Uterus (tissue), 4 donors: Measurements from ENCODE around the gene IER2. TPM values are rescaled to one million over a fixed set of nuclear protein-coding genes. Genes with fewer than 3 reads are reported as not detected.

Experiments
- DNase-seq, 2 donors: peaks; one replicate each; pipeline ENCODE4 v3.0.0-alpha.2; 2019 to 2020
- H3K27ac ChIP-seq, 2 donors: fragments of 200-600 bp; sonication (generic); 1 replicate in 1 of 2; 2 replicates in 1 of 2; pipeline ENCODE4 v1.5.1; 2016 to 2018
- H3K27me3 ChIP-seq, 2 donors: fragments of 200-600 bp; sonication (generic); one replicate each; pipeline ENCODE4 v1.5.1; 2018 to 2019; ENCODE audit warnings: control low read depth in 1 of 2
- H3K36me3 ChIP-seq, 2 donors: fragments of 200-600 bp; sonication (generic); one replicate each; pipeline ENCODE4 v1.5.1; 2019; ENCODE audit warnings: control low read depth in 1 of 2
- H3K4me1 ChIP-seq, 2 donors: fragments of 200-600 bp; sonication (generic); one replicate each; pipeline ENCODE4 v1.5.1; 2018 to 2019; ENCODE audit warnings: control low read depth in 1 of 2
- H3K4me3 ChIP-seq, 2 donors: fragments of 200-600 bp; sonication (generic); 1 replicate in 1 of 2; 2 replicates in 1 of 2; pipeline ENCODE4 v1.5.1; 2018 to 2019; ENCODE audit warnings: mild to moderate bottlenecking in 1 of 2
- H3K9me3 ChIP-seq, 2 donors: fragments of 200-600 bp; sonication (generic); one replicate each; pipeline ENCODE4 v1.5.1; 2019; ENCODE audit warnings: control low read depth in 1 of 2
- POLR2A ChIP-seq, 2 donors: fragments of 450-650 bp; IDR thresholded peaks; one replicate each; pipeline ENCODE4 v1.6.1; 2016; ENCODE audit warnings: antibody characterized with exemption in 2 of 2, mild to moderate bottlenecking in 1 of 2, moderate library complexity in 1 of 2
- intact Hi-C: fragments of 100-400 bp; cut with DNase I; formaldehyde crosslinking; loops from one replicate; pipeline ENCODE4 v1.15.1; 2023; ENCODE audit warnings: low total_unique reads
- total RNA-seq, 4 donors: library from RNA; depleted of rRNA in 3 of 4; stranded (reverse); fragments of >200 nt in 3 of 4; gene quantifications; one replicate each; pipeline versions ENCODE4 v1.1.0 to v1.2.4, GENCODE V29; 2014 to 2023
- TF ChIP-seq, protein P1 (sequence below), 4 experiments: fragments of 200-600 bp in 2 of 4; fragments of 450-650 bp in 2 of 4; sonication (generic) in 2 of 4; IDR thresholded peaks; one replicate each; pipeline ENCODE4 v1.5.1; 2016 to 2019; ENCODE audit warnings: antibody characterized with exemption in 4 of 4, mild to moderate bottlenecking in 2 of 4, moderate library complexity in 1 of 4
- donor health status: DM: yes; HTN: yes; CAD: no.

IER2 gene
- total RNA-seq, 4 donors from 2014 or later = 15.1 to 108 (median 66.7) TPM

DNA sequence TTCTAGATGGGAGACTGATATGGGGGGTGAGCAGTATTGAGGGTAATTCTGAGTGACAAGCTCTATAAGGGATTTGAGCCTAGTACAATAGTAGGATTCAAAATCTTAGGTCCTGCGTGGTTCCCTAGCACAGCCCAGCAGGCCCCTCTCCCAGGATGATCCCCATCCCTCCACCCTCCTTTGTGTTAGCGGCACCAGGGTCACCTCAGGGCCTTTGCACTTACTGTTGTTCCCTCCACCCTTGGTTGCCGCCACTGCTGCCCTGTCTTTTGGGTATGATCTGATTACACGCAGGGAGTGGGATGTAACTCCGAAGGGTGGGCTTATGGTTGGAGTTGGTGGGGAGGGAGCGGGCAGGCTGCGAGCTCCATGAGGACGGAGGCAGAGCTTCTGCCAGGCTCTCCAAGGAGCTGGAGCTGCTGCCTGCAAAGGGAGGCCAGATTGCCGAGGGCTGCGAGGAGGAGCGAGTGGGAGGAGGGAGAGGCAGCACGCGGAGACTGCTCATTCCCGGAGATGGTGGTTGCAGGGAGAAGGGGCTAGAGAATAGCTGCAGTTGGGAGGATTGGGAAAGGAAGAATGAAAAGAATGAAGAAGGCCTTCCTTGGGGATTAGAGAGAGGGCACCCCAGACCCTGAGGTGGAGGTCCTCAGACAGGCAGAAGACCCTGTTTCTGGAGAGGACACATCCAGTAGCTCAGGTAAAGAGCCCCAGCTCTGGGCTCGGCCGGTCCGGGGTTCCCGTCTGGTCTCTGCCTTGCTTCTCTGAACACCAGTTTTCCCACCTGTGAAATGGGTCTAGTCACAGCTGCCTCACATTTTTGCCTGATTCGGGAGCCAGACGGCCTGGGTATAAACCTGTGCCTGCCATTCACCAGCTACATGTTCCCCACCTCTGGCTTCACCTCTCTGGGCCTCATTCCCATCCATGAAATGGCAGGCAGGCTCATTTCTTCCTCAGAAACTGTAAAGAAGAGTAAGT is 26.9 kb upstream of the IER2 start:
- Histone ChIP-seq H3K9me3 (no peaks in the 10 kb centered on the region), H3K27me3 (no peaks in the 10 kb centered on the region), H3K4me3 (no peak overlapping the region), H3K4me1 (peaks cover 0 to 14% of the 10 kb centered on the region in 2 donors), H3K36me3 (no peaks in the 10 kb centered on the region), H3K27ac (no peak overlapping the region)
- no peak for DNase-seq
- TF ChIP-seq POLR2A (IDR thresholded peaks at IDR 0.05) = no peak
- TF ChIP-seq, protein P1, sequence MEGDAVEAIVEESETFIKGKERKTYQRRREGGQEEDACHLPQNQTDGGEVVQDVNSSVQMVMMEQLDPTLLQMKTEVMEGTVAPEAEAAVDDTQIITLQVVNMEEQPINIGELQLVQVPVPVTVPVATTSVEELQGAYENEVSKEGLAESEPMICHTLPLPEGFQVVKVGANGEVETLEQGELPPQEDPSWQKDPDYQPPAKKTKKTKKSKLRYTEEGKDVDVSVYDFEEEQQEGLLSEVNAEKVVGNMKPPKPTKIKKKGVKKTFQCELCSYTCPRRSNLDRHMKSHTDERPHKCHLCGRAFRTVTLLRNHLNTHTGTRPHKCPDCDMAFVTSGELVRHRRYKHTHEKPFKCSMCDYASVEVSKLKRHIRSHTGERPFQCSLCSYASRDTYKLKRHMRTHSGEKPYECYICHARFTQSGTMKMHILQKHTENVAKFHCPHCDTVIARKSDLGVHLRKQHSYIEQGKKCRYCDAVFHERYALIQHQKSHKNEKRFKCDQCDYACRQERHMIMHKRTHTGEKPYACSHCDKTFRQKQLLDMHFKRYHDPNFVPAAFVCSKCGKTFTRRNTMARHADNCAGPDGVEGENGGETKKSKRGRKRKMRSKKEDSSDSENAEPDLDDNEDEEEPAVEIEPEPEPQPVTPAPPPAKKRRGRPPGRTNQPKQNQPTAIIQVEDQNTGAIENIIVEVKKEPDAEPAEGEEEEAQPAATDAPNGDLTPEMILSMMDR (IDR thresholded peaks at IDR 0.05) = no peak
- intact Hi-C loops = no loop called here

DNA sequence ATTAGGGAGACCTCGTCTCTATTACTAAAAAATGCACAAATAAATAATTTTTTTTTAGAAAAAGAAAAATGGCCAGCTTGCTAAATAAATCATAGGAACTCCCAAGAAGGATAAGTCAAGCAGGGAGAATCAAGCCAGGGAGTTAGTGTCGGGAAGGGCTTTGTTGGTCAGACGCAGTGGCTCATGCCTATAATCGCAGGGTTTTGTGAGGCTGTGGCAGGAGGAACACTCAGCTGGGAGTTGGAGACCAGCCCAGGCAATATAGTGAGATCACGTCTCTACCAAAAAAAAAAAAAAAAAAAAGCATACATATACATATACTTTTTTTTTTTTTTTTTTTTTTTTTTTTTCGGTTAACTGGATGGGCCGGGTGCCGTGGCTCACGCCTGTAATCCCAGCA is 23.2 kb upstream of the IER2 start:
- H3K9me3 ChIP-seq = no peaks in the 10 kb centered on the region
- no peaks in the 10 kb centered on the region for H3K27me3 ChIP-seq
- H3K4me3 ChIP-seq = no peak overlapping the region
- DNase-seq = no peak
- intact Hi-C loops = no loop called here
- H3K4me1 ChIP-seq = no peaks in the 10 kb centered on the region
- H3K27ac ChIP-seq = no peak overlapping the region
- TF ChIP-seq, protein P1 (IDR thresholded peaks at IDR 0.05) = no peak
- TF ChIP-seq POLR2A (IDR thresholded peaks at IDR 0.05) = no peak
- H3K36me3 ChIP-seq = no peaks in the 10 kb centered on the region

DNA sequence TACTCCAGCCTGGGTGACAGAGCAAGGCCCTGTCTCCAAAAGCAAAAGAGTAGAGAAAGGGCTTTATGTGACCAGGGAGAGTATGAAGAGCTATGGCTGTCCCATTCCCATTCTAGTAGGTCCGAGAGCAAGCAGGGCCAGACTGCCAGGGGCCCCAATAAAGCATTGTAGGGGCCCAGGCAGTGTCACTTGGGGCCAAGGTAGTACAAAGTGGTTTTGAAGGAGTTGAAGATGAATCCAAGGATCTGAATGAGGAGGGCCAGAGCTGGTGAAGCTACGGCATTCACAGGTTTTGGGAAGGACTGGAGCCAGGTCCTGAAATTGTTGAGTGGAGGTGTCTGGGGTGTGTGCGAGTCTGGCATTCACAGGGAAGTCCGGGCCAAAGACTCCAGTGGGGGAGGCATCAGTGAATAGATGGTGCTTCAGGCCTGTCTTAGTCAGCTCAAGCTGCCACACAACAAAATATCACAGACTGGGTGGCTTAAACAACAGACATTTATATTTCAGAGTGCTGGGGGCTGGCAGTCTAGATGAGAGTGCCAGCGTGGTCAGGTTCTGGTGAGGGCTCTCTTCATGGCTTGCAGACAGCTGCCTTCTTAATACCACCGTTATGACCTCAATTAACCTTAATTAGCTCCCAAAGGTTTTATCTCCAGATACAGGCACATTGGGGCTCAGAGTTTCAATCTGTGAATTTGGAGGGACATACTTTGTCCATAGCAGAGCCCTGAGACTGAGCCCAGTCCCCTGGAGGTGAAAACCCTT is 22.2 kb upstream of the IER2 start:
- DNase-seq = no peak
- Histone ChIP-seq H3K27me3 (no peaks in the 10 kb centered on the region), H3K4me3 (no peak overlapping the region), H3K36me3 (no peaks in the 10 kb centered on the region), H3K4me1 (no peaks in the 10 kb centered on the region), H3K9me3 (no peaks in the 10 kb centered on the region), H3K27ac (no peak overlapping the region)
- no peak for TF ChIP-seq POLR2A (IDR thresholded peaks at IDR 0.05)
- TF ChIP-seq, protein P1 (IDR thresholded peaks at IDR 0.05) = no peak
- intact Hi-C loops = no loop called here

DNA sequence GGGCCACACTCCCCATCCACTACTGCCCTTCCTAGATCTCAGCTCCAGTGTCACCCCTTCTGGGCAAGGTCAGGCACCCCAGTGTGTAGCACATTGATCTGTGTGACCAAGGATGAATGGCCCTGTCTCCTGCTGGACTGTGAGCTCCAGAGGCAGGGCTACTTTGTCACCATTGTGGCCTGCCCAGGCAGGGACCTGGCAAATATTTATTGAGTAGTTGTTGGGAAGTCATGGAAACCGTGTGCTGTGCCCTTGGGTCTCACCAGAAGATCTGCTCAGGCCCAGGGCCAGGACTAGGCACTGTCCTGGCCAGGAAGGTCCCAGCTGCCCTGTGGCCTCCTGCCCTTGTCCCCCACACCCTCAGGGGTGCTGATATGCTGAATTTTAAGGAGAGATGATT is 21.6 kb upstream of the IER2 start:
- TF ChIP-seq, protein P1 (IDR thresholded peaks at IDR 0.05) = no peak
- TF ChIP-seq POLR2A (IDR thresholded peaks at IDR 0.05) = no peak
- Histone ChIP-seq H3K36me3 (no peaks in the 10 kb centered on the region), H3K4me3 (no peak overlapping the region), H3K27ac (no peak overlapping the region), H3K27me3 (no peaks in the 10 kb centered on the region), H3K9me3 (no peaks in the 10 kb centered on the region), H3K4me1 (no peaks in the 10 kb centered on the region)
- intact Hi-C loops = no loop called here
- no peak for DNase-seq

DNA sequence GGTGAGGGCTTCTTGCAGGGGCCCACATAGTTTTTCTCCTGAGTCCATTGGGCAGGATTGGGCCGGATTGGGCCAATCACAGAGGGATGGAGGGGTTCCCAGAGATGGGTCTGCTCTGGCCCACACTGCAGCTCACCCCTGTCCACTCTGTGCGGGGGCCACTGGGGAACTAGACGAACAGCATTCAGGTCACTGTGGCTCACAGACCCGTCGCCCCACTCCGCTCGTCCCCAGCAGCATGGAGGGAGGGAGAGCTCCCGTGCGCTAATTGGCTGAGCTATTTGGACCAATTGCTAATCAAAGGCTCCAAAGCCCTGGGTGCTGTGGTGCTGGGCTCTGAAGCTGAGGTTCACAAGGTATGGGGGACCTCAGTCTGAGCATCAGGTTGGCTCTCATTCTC is 20.8 kb upstream of the IER2 start:
- Histone ChIP-seq H3K9me3 (no peaks in the 10 kb centered on the region), H3K4me3 (no peak overlapping the region), H3K4me1 (no peaks in the 10 kb centered on the region), H3K27me3 (no peaks in the 10 kb centered on the region), H3K27ac (no peak overlapping the region), H3K36me3 (no peaks in the 10 kb centered on the region)
- no peak for DNase-seq
- intact Hi-C loops = no loop called here
- TF ChIP-seq POLR2A (IDR thresholded peaks at IDR 0.05) = no peak
- TF ChIP-seq, protein P1 (IDR thresholded peaks at IDR 0.05) = no peak
